ENCODE measurements around the gene SETD1A. TPM values are rescaled to one million over a fixed set of nuclear protein-coding genes. Genes with fewer than 3 reads are reported as not detected.

SETD1A gene
- total RNA-seq, 1 donor from 2014 or later, result 17.6 TPM

- no peak for DNase-seq (ENCODE audit: low spot score)
Observed at GRCh38 chr16:30982548-30983288, 25.2 kb downstream of the SETD1A start.

- DNase-seq (ENCODE audit: low spot score), result no peak
Observed at GRCh38 chr16:30983289-30983889, 25.8 kb downstream of the SETD1A start.

GRCh38 chr16:30983898-30984610, 26.5 kb downstream of the SETD1A start:
- no peak for DNase-seq (ENCODE audit: low spot score)

- peak; percentile 88 for DNase-seq (ENCODE audit: low spot score)
Observed at GRCh38 chr16:30984669-30985400, 27.3 kb downstream of the SETD1A start, which contains the start of gene HSD3B7. Gene HSD3B7, plus strand, starts transcription at chr16:30985207. Its CDS starts 452 bp downstream, at chr16:30985659.

- peak; percentile 66 for DNase-seq (ENCODE audit: low spot score)
Observed at GRCh38 chr16:30985401-30986128, 28.0 kb downstream of the SETD1A start.

- no peak for DNase-seq (ENCODE audit: low spot score)
Observed at GRCh38 chr16:30986129-30986991, 28.8 kb downstream of the SETD1A start.

GRCh38 chr16:30987581-30988190, 30.1 kb downstream of the SETD1A start:
- no peak for DNase-seq (ENCODE audit: low spot score)

- no peak for DNase-seq (ENCODE audit: low spot score)
Observed at GRCh38 chr16:30989469-30990047, 32.0 kb downstream of the SETD1A start.

- DNase-seq (ENCODE audit: low spot score), result no peak
Observed at GRCh38 chr16:30990105-30990504, 32.6 kb downstream of the SETD1A start.

GRCh38 chr16:30991052-30991451, 33.5 kb downstream of the SETD1A start:
- no peak for DNase-seq (ENCODE audit: low spot score)

GRCh38 chr16:30992276-30992780, 34.8 kb downstream of the SETD1A start:
- no peak for DNase-seq (ENCODE audit: low spot score)

- DNase-seq (ENCODE audit: low spot score), result no peak
Observed at GRCh38 chr16:30992931-30993816, 35.6 kb downstream of the SETD1A start.

- no peak for DNase-seq (ENCODE audit: low spot score)
Observed at GRCh38 chr16:30995927-30996323, 38.4 kb downstream of the SETD1A start.

GRCh38 chr16:30996324-30996984, 38.9 kb downstream of the SETD1A start:
- DNase-seq (ENCODE audit: low spot score), result no peak

- DNase-seq (ENCODE audit: low spot score), result peak; percentile 80
Observed at GRCh38 chr16:30996985-30997724, 39.6 kb downstream of the SETD1A start.

- no peak for DNase-seq (ENCODE audit: low spot score)
Observed at GRCh38 chr16:30997725-30998711, 40.5 kb downstream of the SETD1A start.

Measured in mucosa of gallbladder (tissue), 1 donor.